Measurements from ENCODE around the gene GCN1.

Gene GCN1

GRCh38 chr12:120144215-120144614 lies 50.3 kb downstream of the GCN1 start:
- no peak for TF ChIP-seq CTCF (IDR thresholded peaks at IDR 0.05; ENCODE audit: low read depth, low read length)
- DNase-seq (ENCODE audit: extremely low read depth, low read depth) = no peak

- no peak for TF ChIP-seq CTCF (IDR thresholded peaks at IDR 0.05; ENCODE audit: low read depth, low read length)
- no peak for DNase-seq (ENCODE audit: extremely low read depth, low read depth)
Observed at GRCh38 chr12:120142231-120142877, 52.2 kb downstream of the GCN1 start.

GRCh38 chr12:120141336-120141735 lies 53.2 kb downstream of the GCN1 start:
- no peak for TF ChIP-seq CTCF (IDR thresholded peaks at IDR 0.05; ENCODE audit: low read depth, low read length)
- no peak for DNase-seq (ENCODE audit: extremely low read depth, low read depth)

GRCh38 chr12:120140603-120141002 lies 53.9 kb downstream of the GCN1 start:
- TF ChIP-seq CTCF (IDR thresholded peaks at IDR 0.05; ENCODE audit: low read depth, low read length) = no peak
- DNase-seq (ENCODE audit: extremely low read depth, low read depth) = no peak

- DNase-seq (ENCODE audit: extremely low read depth, low read depth) = no peak
- TF ChIP-seq CTCF (IDR thresholded peaks at IDR 0.05; ENCODE audit: low read depth, low read length) = no peak
Observed at GRCh38 chr12:120139958-120140357, 54.6 kb downstream of the GCN1 start.

- TF ChIP-seq CTCF (IDR thresholded peaks at IDR 0.05; ENCODE audit: low read depth, low read length) = no peak
- DNase-seq (ENCODE audit: extremely low read depth, low read depth) = no peak
Observed at GRCh38 chr12:120138366-120138765, 56.1 kb downstream of the GCN1 start.

- TF ChIP-seq CTCF (IDR thresholded peaks at IDR 0.05; ENCODE audit: low read depth, low read length) = no peak
- DNase-seq (ENCODE audit: extremely low read depth, low read depth) = no peak
Observed at GRCh38 chr12:120137833-120138232, 56.7 kb downstream of the GCN1 start.
